ENCODE data around the gene PACSIN1.

PACSIN1 gene

DNA sequence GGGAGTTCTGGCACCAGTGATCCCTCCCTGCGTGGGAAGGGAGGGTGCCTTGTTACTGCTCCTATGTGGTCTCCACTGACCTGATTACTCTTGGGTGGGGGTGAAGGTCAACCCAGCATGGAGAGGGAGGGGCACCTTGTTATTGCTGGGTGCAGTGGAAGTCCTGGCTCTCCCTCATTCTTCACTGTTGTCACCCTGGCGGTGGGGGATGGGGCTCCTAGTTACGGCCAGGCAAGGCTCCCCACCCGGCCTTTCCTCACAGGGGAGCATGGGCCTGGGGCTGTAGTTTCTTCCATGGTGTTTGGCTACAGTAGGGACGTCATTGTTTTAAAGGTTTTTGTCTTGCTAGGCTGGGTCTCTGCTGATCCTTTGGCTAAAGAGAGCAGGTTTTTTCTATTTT lies 40.8 kb downstream of the PACSIN1 start:
- no peak for DNase-seq (ENCODE audit: low spot score)
- in situ Hi-C loops (cut with MboI; ENCODE audit: low pct_unique_long_range_greater_than_20kb, low sequenced_read_pairs, unreplicated experiment), result no loop called here
- TF ChIP-seq, protein P1, sequence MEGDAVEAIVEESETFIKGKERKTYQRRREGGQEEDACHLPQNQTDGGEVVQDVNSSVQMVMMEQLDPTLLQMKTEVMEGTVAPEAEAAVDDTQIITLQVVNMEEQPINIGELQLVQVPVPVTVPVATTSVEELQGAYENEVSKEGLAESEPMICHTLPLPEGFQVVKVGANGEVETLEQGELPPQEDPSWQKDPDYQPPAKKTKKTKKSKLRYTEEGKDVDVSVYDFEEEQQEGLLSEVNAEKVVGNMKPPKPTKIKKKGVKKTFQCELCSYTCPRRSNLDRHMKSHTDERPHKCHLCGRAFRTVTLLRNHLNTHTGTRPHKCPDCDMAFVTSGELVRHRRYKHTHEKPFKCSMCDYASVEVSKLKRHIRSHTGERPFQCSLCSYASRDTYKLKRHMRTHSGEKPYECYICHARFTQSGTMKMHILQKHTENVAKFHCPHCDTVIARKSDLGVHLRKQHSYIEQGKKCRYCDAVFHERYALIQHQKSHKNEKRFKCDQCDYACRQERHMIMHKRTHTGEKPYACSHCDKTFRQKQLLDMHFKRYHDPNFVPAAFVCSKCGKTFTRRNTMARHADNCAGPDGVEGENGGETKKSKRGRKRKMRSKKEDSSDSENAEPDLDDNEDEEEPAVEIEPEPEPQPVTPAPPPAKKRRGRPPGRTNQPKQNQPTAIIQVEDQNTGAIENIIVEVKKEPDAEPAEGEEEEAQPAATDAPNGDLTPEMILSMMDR (IDR thresholded peaks at IDR 0.05; ENCODE audit: extremely low read depth, insufficient read depth, missing control alignments), result no peak

DNA sequence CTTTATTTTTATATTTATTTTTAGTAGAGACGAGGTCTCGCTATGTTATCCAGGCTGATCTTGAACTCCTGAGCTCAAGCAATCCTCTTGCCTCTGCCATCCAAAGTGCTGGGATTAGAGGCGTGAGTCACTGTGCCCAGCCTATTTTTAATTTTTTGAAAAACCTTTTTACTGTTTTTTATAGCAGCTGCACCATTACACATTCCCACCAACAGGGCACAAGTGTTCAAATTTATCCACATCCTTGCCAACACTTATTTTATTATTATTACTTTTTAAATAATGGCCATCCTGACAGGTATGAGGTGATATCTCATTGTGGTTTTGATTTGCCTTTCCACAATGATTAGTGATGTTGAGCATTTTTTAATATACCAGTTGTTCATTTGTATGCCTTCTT lies 42.5 kb downstream of the PACSIN1 start:
- in situ Hi-C loops (cut with MboI; ENCODE audit: low pct_unique_long_range_greater_than_20kb, low sequenced_read_pairs, unreplicated experiment), result no loop called here
- TF ChIP-seq, protein P1 (IDR thresholded peaks at IDR 0.05; ENCODE audit: extremely low read depth, insufficient read depth, missing control alignments), result no peak
- no peak for DNase-seq (ENCODE audit: low spot score)

DNA sequence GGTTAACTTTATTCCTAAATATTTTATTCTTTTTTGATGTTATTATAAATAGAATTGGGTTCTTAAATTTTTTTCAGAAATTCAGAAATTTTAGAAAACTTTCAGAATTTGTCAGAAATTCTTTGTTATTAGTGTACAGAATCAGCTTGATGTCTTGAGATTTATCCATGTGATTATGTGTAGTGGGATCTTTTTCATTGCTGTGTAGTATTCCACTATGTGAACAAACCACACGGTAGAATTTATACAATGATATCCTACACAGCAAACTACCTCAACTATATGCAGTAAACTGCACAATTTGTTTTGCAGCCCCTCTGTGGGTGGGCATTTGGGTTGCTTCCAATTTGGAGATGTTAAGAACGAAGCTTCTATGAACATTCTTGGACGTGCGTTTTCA lies 43.9 kb downstream of the PACSIN1 start:
- in situ Hi-C loops (cut with MboI; ENCODE audit: low pct_unique_long_range_greater_than_20kb, low sequenced_read_pairs, unreplicated experiment), result no loop called here
- TF ChIP-seq, protein P1 (IDR thresholded peaks at IDR 0.05; ENCODE audit: extremely low read depth, insufficient read depth, missing control alignments), result no peak
- DNase-seq (ENCODE audit: low spot score), result no peak

DNA sequence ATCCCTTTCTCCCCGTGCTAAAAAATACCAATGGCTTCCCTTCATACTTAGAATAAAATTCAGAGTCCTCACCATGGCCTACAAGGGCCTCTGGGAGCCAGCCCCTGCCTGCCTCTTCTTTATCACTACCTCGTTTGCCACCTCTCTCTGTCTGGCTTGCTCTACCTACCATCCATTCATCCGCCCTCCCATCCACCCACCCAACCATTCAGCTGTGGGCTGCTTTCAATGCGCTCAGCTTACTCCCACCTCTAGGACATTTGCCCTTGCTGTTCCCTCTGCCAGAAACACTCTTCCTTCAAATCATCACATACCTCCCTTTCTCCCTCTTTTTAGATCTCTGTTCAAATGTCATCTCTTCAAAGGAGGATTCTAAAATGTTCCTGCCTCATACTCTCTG lies 44.4 kb downstream of the PACSIN1 start:
- TF ChIP-seq, protein P1 (IDR thresholded peaks at IDR 0.05; ENCODE audit: extremely low read depth, insufficient read depth, missing control alignments), result no peak
- DNase-seq (ENCODE audit: low spot score), result no peak
- in situ Hi-C loops (cut with MboI; ENCODE audit: low pct_unique_long_range_greater_than_20kb, low sequenced_read_pairs, unreplicated experiment), result no loop called here

DNA sequence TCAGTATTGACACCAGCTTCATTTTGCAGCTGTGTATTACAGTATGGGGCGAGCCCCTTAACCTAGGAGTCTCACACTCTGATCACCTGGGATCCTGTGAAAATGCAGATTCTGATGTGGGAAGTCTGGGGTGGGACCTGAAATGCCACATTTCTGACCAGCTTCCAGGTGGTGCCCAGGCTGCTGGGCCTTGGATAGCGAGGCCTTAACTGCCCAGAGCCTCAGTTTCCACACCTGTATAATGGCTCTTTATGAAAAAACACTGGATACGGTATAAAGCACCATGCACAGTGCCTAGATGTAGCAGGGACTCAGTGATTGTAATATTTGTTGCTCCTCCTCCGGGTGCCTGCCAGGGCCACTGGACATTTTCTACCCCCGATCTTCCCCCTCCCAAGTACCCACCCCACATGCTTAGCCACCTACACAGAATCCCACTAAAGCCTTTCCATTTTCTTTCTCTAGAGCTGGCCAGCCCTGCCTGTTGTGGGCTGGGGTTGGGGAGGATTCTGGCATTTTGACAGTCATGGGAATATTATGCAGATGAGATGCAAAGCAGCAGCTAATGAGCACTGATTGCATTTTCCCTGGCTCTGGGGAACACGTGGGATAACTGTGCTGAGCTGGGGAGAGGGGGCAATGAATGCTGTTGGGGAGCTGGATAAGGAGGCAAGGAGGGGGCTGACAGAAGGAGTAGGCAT lies 45.5 kb downstream of the PACSIN1 start:
- TF ChIP-seq, protein P1 (IDR thresholded peaks at IDR 0.05; ENCODE audit: extremely low read depth, insufficient read depth, missing control alignments), result no peak
- in situ Hi-C loops (cut with MboI; ENCODE audit: low pct_unique_long_range_greater_than_20kb, low sequenced_read_pairs, unreplicated experiment), result no loop called here
- DNase-seq (ENCODE audit: low spot score), result no peak

GRCh38 chr6:34511915-34512737 lies 46.2 kb downstream of the PACSIN1 start:
- TF ChIP-seq, protein P1 (IDR thresholded peaks at IDR 0.05; ENCODE audit: extremely low read depth, insufficient read depth, missing control alignments), result no peak
- no peak for DNase-seq (ENCODE audit: low spot score)
- in situ Hi-C loops (cut with MboI; ENCODE audit: low pct_unique_long_range_greater_than_20kb, low sequenced_read_pairs, unreplicated experiment), result no loop called here

Data from GM13977 (cell line).